ENCODE data around the gene MKNK2. TPM values are rescaled to one million over a fixed set of nuclear protein-coding genes. Genes with fewer than 3 reads are reported as not detected.

Gene MKNK2
- total RNA-seq, 2 experiments from 2014 or later, result 155 to 157 TPM

Other genes starting within 250 kb of the MKNK2 start
- gene ATP8B3, start 239.0 kb downstream of the MKNK2 start, total RNA-seq, result 1 to 10 TPM; 6.1 to 8.4 TPM
- gene REXO1, start 202.8 kb downstream of the MKNK2 start, total RNA-seq, result 10 to 100 TPM; 39.8 to 47.6 TPM
- 10 to 100 TPM; 13.5 to 15.0 TPM for gene KLF16, start 187.7 kb downstream of the MKNK2 start, total RNA-seq
- gene ABHD17A, start 165.7 kb downstream of the MKNK2 start, total RNA-seq, result 10 to 100 TPM; 79.3 to 79.9 TPM
- gene ADAT3, start 145.8 kb downstream of the MKNK2 start, total RNA-seq, result 1 to 10 TPM; 3.0 to 3.4 TPM
- 10 to 100 TPM; 12.1 to 14.5 TPM for gene SCAMP4, start 145.8 kb downstream of the MKNK2 start, total RNA-seq
- 10 to 100 TPM; 50.6 to 51.0 TPM for gene CSNK1G2, start 110.1 kb downstream of the MKNK2 start, total RNA-seq
- 10 to 100 TPM; 37.0 to 49.0 TPM for gene BTBD2, start 35.5 kb downstream of the MKNK2 start, total RNA-seq
- gene MOB3A, start 45.1 kb upstream of the MKNK2 start, total RNA-seq, result 10 to 100 TPM; 43.7 to 44.1 TPM
- 10 to 100 TPM; 13.1 to 14.2 TPM for gene IZUMO4, start 45.7 kb upstream of the MKNK2 start, total RNA-seq
- 10 to 100 TPM; 60.5 to 64.2 TPM for gene AP3D1, start 100.3 kb upstream of the MKNK2 start, total RNA-seq
- gene DOT1L, start 112.7 kb upstream of the MKNK2 start, total RNA-seq, result 10 to 100 TPM; 48.7 to 55.0 TPM
- gene PLEKHJ1, start 185.1 kb upstream of the MKNK2 start, total RNA-seq, result 10 to 100 TPM; 56.9 to 60.6 TPM
- gene SF3A2, start 185.6 kb upstream of the MKNK2 start, total RNA-seq, result 100 to 1,000 TPM; 154 to 158 TPM
- gene AMH, start 198.1 kb upstream of the MKNK2 start, total RNA-seq, result 1 to 10 TPM; 2.6 to 4.0 TPM
- under 1 TPM; 0.55 to 0.81 TPM for gene JSRP1, start 205.2 kb upstream of the MKNK2 start, total RNA-seq
- not detected for gene PEAK3, start 230.9 kb upstream of the MKNK2 start, total RNA-seq